ENCODE data around the gene ZNF230.

Gene ZNF230

DNA sequence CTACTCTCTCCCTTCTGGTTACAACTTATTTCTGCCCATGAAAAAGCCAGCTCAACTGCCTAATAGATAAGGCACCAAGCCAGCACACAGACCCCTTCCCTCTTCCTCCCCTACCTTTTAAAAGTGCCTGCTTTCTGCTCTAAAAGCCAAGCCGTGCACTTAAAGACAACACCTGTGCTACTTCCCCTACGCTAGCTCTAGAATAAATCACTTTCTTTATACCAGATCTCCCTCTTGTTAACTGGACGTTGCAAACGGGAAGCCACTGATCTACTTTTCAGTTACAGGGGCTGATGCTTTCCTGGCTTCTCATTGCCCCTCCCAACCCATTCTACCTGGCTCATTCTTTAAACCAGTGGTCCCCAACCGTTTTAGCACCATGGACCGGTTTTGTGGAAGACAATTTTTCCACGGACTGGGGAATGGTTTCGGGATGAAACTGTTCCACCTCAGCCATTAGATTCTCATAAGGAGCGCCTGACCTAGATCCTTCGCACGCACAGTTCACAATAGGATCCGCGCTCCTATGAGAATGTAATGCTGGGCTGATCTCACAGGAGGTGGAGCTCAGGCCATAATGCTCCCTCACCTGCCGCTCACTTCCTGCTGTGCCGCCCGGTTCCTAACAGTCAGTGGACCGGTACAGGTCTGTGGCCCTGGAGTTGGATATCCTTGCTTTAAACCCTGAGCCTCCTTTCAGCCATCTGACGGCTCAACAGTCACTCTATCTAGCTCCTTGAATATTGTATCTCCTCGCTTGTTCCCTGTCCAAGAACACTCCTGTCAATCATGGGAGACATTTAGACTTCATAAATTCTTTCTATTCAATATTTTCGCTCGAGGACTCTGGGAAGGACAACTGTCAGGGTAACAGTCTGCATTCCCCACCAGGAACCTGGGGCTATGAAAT, 48.2 kb downstream of the ZNF230 start:
- DNase-seq: peak; percentile 78

DNA sequence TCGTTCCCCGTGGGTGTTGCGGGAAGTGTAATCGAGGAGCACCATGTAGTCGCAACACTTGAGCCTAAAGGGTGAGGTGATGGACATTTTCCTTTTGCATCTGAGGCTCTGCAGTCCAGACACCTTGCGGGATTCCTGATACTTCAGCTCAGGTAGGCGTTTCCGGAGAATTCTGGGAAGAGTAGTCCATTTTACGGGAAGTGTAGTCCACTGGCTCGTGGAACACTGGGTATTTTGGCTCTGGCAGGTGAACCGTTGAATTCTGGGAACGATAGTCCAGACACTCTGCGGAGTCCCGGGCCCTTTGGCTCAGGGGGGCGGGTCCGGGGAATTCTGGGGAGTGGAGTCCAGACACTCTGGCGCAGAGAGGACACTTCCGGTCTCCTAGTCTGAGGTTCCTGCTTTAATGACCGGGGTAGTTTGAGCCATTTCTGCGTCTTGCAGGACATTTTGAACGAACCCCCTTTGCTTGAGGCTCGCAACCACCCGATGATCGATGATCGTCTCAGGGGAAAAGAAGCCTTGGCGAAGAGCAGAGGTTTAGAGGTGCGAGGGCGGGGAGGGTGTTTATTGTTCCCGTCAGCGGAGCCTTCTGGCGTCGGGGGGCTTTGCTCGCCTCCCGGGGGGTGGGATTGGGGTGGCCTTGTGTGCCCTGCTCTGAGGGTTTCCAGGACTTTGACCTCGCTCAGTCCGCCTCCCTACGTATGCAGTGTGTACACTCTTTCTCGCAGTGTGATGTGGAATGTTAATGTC, 49.1 kb downstream of the ZNF230 start, which contains the start of gene ZNF223:
Gene ZNF223, plus strand, starts transcription at position 387 of the 753 bp plus-strand sequence. CDS start 3,141 bp downstream, outside the sequence.
- DNase-seq: peak; percentile 98

DNA sequence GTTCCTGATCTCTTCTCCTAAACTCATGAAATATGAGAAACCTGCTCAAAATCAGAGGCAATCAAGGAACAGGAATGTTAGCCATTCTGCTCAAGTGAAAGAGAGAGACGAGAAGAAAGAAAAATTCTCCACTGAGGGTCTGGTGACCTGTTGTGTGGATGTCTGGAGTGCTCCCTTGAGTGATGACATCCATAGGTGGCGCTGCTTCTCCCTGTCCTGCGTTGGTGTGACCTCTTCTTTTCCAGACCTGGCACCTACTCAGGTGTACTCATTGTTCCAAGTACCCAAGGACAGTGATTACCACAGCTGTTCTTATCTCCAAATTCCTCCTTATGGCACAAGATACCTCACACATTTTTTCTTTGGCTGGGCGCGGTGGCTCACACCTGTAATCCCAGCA, 53.1 kb downstream of the ZNF230 start:
- DNase-seq: no peak

DNA sequence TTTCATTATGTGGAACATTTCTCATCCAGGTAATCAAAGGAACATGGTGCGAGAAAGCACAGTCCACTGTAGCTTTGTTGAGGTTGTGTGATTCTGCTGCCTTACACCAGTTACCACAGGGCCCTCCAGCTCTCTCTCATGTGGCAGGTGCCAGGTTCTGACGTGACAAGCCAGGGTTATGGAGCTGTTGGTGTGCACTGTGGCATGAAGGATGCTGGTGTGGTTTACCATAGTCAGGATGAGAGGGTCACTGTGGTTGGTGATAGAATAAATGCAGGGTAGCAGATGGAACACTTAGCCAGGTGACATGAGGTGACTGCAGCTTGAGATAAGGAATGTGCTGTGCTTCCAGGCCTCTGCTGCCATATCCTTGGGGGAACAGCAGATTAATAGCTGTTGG, 56.5 kb downstream of the ZNF230 start:
- DNase-seq: no peak

DNA sequence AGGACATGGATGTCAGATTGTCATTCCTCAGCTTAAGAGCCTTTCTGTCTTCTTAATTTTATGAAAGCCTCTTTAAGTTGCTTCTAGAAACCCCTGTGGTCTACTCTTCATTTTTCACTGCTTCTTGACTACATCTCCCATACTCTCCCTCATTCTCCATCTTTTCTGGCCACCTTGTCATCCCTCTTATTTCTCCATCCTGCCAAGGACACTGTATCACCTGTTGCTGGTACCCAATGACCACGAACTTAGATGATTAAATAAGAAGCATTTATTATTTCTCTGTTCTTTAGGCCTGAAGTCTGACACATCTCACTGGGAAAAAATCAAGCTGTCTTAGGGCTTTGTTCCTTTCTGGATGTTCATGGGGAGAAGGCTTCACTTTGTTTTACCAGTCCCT, 58.3 kb downstream of the ZNF230 start:
- no peak for DNase-seq

All from NCI-H1105 treated with DMSO at 0.1 percent for 48 hours (cell line).